Neural progenitor cell (in vitro differentiated cells): Measurements from ENCODE around the gene GFM2.
"Not testable (repeated sequence)": the region's sequence is repeated elsewhere in the genome, so short reads cannot be mapped to it uniquely, and the experiment has no call there.

Source experiments
- CTCF ChIP-seq: fragments of 200-600 bp; sonication (generic); IDR thresholded peaks from 2 replicates; pipeline ENCODE4 v1.5.1; 2017; ENCODE audit warnings: antibody characterized with exemption, mild to moderate bottlenecking
- EZH2 ChIP-seq: fragments of 200-600 bp; sonication (generic); IDR thresholded peaks from 2 replicates; pipeline ENCODE4 v1.6.1; 2017; ENCODE audit warnings: antibody characterized with exemption, mild to moderate bottlenecking, moderate library complexity

GRCh38 chr5:74678123-74678522 is 88.8 kb downstream of the GFM2 start:
- TF ChIP-seq CTCF, EZH2: not testable (repeated sequence)
